Sigmoid colon (tissue), 7 donors: ENCODE data around the gene GALNT1. TPM values are rescaled to one million over a fixed set of nuclear protein-coding genes. Genes with fewer than 3 reads are reported as not detected.

Experiments
- DNase-seq: peaks from one replicate; pipeline ENCODE4 v3.0.0-alpha.2; 2019
- H3K27ac ChIP-seq, 4 donors: fragments of 200-600 bp; sonication (generic); one replicate each; pipeline ENCODE4 v1.5.1; 2016 to 2019; ENCODE audit warnings: mild to moderate bottlenecking in 1 of 4
- H3K27me3 ChIP-seq, 3 donors: fragments of 200-600 bp; sonication (generic); one replicate each; pipeline ENCODE4 v1.5.1; 2019; ENCODE audit warnings: mild to moderate bottlenecking in 1 of 3
- H3K36me3 ChIP-seq, 4 donors: fragments of 200-600 bp; sonication (generic); one replicate each; pipeline ENCODE4 v1.5.1; 2016 to 2019
- H3K4me1 ChIP-seq, 4 donors: fragments of 200-600 bp; sonication (generic); one replicate each; pipeline ENCODE4 v1.5.1; 2017 to 2019
- H3K4me3 ChIP-seq, 4 donors: fragments of 200-600 bp; sonication (generic); one replicate each; pipeline ENCODE4 v1.5.1; 2017 to 2019; ENCODE audit warnings: mild to moderate bottlenecking in 2 of 4, moderate library complexity in 1 of 4
- H3K9me3 ChIP-seq, 4 donors: fragments of 200-600 bp in 3 of 4; sonication (generic) in 3 of 4; one replicate each; pipeline versions ENCODE4 v1.5.1 to v1.6.1; 2013 to 2019
- CTCF ChIP-seq, 4 experiments: fragments of 450-650 bp in 3 of 4; fragments of 200-600 bp in 1 of 4; IDR thresholded peaks; one replicate each; pipeline ENCODE4 v1.5.1; 2016 to 2019; ENCODE audit warnings: antibody characterized with exemption in 4 of 4, mild to moderate bottlenecking in 3 of 4, moderate library complexity in 2 of 4
- EP300 ChIP-seq, 4 donors: sonication (generic); formaldehyde crosslinking; IDR thresholded peaks; one replicate each; pipeline ENCODE4 v1.6.1; 2017; ENCODE audit warnings: antibody characterized with exemption in 4 of 4
- POLR2A ChIP-seq, 2 donors: fragments of 450-650 bp; IDR thresholded peaks; one replicate each; pipeline ENCODE4 v1.6.1; 2016; ENCODE audit warnings: antibody characterized with exemption in 2 of 2, mild to moderate bottlenecking in 2 of 2, moderate library complexity in 2 of 2
- POLR2AphosphoS5 ChIP-seq, 4 donors: sonication (generic); formaldehyde crosslinking; IDR thresholded peaks; one replicate each; pipeline ENCODE4 v1.6.1; 2017; ENCODE audit warnings: antibody characterized with exemption in 4 of 4
- WGBS, 2 donors: extraction: QIAGEN DNeasy Blood & Tissue Kit; methylation state at CpG; one replicate each; pipeline ENCODE4 v1.1.7; 2013; 5-methylcytosine and 5-hydroxymethylcytosine counted together
- intact Hi-C: fragments of 100-400 bp; cut with DNase I; formaldehyde crosslinking; loops from one replicate; pipeline ENCODE4 v1.15.1; 2023
- polyA plus RNA-seq, 3 donors: library from polyadenylated mRNA; stranded (reverse); fragments of 200-250 nt; gene quantifications; one replicate each; pipeline ENCODE4 v1.2.3, GENCODE V29; 2013
- total RNA-seq, 4 donors: library from RNA; depleted of rRNA; stranded (reverse); fragments of >200 nt; gene quantifications; one replicate each; pipeline ENCODE4 v1.1.0, GENCODE V29; 2016
- donor health status: healthy with polysubstance abuse.
- donor health status: Bipolar disorder and iron deficiency.
- donor health status: healthy.

The GALNT1 gene
- total and polyA plus RNA-seq, 7 donors, result 21.5 to 33.9 (median 29.7) TPM

GRCh38 chr18:35581898-35582641, 530 bp downstream of the GALNT1 start:
- Histone ChIP-seq H3K4me3 (peak overlapping the region; percentile 53 to 88 (median 77)), H3K4me1 (peaks cover 0 to 31% (median 17%) of the 10 kb centered on the region in 4 donors), H3K27me3 (no peaks in the 10 kb centered on the region), H3K27ac (peak overlapping the region; percentile 76 to 86 (median 80)), H3K36me3 (no peaks in the 10 kb centered on the region), H3K9me3 (no peaks in the 10 kb centered on the region)
- intact Hi-C loops, result loop anchor here (2.0 to 10.0 kb wide), 5 partner anchors 73 to 390 kb away; partner anchors contain the start of genes INO80C and RMP24
- TF ChIP-seq POLR2AphosphoS5 (IDR thresholded peaks at IDR 0.05) (no peak), POLR2A (IDR thresholded peaks at IDR 0.05) (no peak), EP300 (IDR thresholded peaks at IDR 0.05) (no peak), CTCF (IDR thresholded peaks at IDR 0.05) (no peak)
- 1% methylated on average over 51 of the region's 51 CpGs for WGBS, 2 donors
- DNase-seq, result no peak

GRCh38 chr18:35582899-35583558, 1.5 kb downstream of the GALNT1 start:
- peaks cover 0 to 3% (median 1%) of the 10 kb centered on the region in 4 donors for H3K9me3 ChIP-seq
- 37 to 64% methylated on average over 6 of the region's 6 CpGs for WGBS, 2 donors
- no peak for TF ChIP-seq POLR2AphosphoS5 (IDR thresholded peaks at IDR 0.05)
- no peak for TF ChIP-seq POLR2A (IDR thresholded peaks at IDR 0.05)
- no peak for TF ChIP-seq CTCF (IDR thresholded peaks at IDR 0.05)
- no peak for TF ChIP-seq EP300 (IDR thresholded peaks at IDR 0.05)
- H3K36me3 ChIP-seq, result no peaks in the 10 kb centered on the region
- H3K4me3 ChIP-seq, result peak overlapping the region in 2 of 4 donors; percentile 77 to 88
- intact Hi-C loops, result loop anchor here (5.0 to 10.0 kb wide), 4 partner anchors 72 to 389 kb away; partner anchors contain the start of gene RMP24
- DNase-seq, result no peak
- no peaks in the 10 kb centered on the region for H3K27me3 ChIP-seq
- H3K27ac ChIP-seq, result peak overlapping the region in 2 of 4 donors; percentile 76 to 86
- H3K4me1 ChIP-seq, result peaks cover 0 to 31% (median 17%) of the 10 kb centered on the region in 4 donors

GRCh38 chr18:35584735-35585134, 3.2 kb downstream of the GALNT1 start:
- Histone ChIP-seq H3K9me3 (peaks cover 0 to 4% (median 1%) of the 10 kb centered on the region in 4 donors), H3K27me3 (no peaks in the 10 kb centered on the region), H3K36me3 (no peaks in the 10 kb centered on the region), H3K27ac (no peak overlapping the region), H3K4me3 (no peak overlapping the region), H3K4me1 (peaks cover 0 to 31% (median 17%) of the 10 kb centered on the region in 4 donors)
- WGBS, 2 donors, result 90 to 94% methylated on average over 5 of the region's 5 CpGs
- TF ChIP-seq CTCF (IDR thresholded peaks at IDR 0.05) (no peak), POLR2AphosphoS5 (IDR thresholded peaks at IDR 0.05) (no peak), EP300 (IDR thresholded peaks at IDR 0.05) (no peak), POLR2A (IDR thresholded peaks at IDR 0.05) (no peak)
- intact Hi-C loops, result loop anchor here (5.0 to 10.0 kb wide), 4 partner anchors 70 to 388 kb away; partner anchors contain the start of gene RMP24
- no peak for DNase-seq

- Histone ChIP-seq H3K9me3 (peaks cover 0 to 4% (median 1%) of the 10 kb centered on the region in 4 donors), H3K4me3 (no peak overlapping the region), H3K27me3 (no peaks in the 10 kb centered on the region), H3K27ac (no peak overlapping the region), H3K36me3 (no peaks in the 10 kb centered on the region), H3K4me1 (peaks cover 0 to 24% (median 17%) of the 10 kb centered on the region in 4 donors)
- no peak for DNase-seq
- intact Hi-C loops, result loop anchor here (10.0 kb wide), 2 partner anchors 69 to 201 kb away; no protein-coding TSS in a partner anchor
- 99 to 100% methylated on average over 1 of the region's 1 CpG for WGBS, 2 donors
- TF ChIP-seq CTCF (IDR thresholded peaks at IDR 0.05), result no peak
- no peak for TF ChIP-seq EP300 (IDR thresholded peaks at IDR 0.05)
- TF ChIP-seq POLR2AphosphoS5 (IDR thresholded peaks at IDR 0.05), result no peak
- TF ChIP-seq POLR2A (IDR thresholded peaks at IDR 0.05), result no peak
These were observed 4.1 kb downstream of the GALNT1 start for GRCh38 chr18:35585608-35586007.
